Gastrocnemius medialis (tissue), 4 donors: Measurements from ENCODE around the gene CRNKL1.

Source experiments
- CTCF ChIP-seq, 5 experiments: fragments of 450-650 bp in 3 of 5; fragments of 200-600 bp in 2 of 5; sonication (generic) in 2 of 5; IDR thresholded peaks in 4 of 5; conservative IDR thresholded peaks in 1 of 5; 1 replicate in 4 of 5; 2 replicates in 1 of 5; pipeline ENCODE4 v1.5.1; 2016 to 2019; ENCODE audit warnings: antibody characterized with exemption in 5 of 5, mild to moderate bottlenecking in 3 of 5, moderate library complexity in 3 of 5
- POLR2A ChIP-seq, 2 donors: fragments of 450-650 bp; IDR thresholded peaks; one replicate each; pipeline ENCODE4 v1.6.1; 2017; ENCODE audit warnings: antibody characterized with exemption in 2 of 2, mild to moderate bottlenecking in 2 of 2, moderate library complexity in 2 of 2

- TF ChIP-seq CTCF (IDR thresholded peaks at IDR 0.05 in 4 of 5, conservative IDR thresholded peaks at IDR 0.05 in 1 of 5) (no peak), POLR2A (IDR thresholded peaks at IDR 0.05) (no peak)
Measured at GRCh38 chr20:20019123-20019522, 33.1 kb downstream of the CRNKL1 start.
